ENCODE results near the gene ADAM19.

ADAM19 gene

DNA sequence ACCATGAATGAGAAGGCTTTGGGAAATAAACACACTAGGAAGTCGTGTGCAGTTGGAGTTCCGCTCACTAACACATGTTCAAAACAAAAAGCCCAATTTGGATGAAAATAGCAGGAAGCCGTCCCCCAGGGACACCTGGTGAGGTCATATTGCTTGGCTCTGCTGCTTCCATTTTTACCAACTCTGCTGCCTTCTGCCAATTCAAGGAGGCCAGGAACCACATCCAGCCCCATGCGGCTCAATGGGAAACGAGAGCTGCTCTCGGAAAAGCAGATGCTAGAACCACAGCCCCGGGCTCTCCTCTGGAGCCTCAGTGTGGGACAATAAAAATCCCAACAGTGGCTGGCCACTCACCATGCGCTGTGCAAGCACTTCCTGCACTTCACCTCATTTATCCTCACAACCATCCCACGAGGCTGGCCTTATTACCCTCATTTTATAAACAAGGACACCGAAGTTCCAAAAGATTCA lies 13.4 kb downstream of the ADAM19 start:
- no peak for DNase-seq

DNA sequence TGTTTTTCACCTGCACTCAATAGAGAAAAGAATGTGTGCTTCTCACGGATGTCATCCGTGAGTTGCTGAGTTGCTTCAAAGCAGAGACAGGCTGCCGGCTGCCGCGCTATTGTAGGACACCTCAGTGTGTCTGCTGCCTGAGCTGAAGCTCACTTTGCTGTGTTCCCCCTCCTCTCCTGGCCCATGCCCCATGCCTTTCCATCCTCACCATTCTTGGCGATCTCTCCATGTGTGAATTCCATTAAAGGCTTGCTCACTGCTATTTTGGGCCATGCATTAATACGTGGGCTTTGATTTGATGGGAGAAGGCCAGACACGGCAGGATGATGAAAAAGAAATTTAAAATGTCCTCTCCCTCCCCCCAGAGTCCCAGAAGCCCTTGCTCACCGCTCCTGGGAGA lies 14.5 kb downstream of the ADAM19 start:
- no peak for DNase-seq

DNA sequence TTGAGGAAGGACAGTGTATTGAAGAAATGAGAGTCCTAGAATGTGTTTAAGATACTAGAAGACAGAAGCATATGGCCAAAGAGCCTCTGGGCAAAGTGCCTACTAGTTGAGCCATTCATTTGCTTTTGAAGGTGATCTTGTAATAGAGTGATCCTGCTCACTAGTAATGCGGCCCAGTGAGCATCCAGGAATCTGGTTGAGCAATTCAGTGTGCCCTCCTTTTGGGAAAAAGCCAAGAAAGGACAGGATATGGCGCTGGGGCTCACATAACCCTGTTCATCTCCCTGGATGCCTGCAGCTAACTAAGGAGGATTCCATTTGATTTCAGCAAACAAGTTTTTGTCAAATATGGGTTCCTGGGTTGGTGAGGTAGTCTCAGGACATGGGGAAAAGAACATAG lies 16.3 kb downstream of the ADAM19 start:
- DNase-seq = no peak

DNA sequence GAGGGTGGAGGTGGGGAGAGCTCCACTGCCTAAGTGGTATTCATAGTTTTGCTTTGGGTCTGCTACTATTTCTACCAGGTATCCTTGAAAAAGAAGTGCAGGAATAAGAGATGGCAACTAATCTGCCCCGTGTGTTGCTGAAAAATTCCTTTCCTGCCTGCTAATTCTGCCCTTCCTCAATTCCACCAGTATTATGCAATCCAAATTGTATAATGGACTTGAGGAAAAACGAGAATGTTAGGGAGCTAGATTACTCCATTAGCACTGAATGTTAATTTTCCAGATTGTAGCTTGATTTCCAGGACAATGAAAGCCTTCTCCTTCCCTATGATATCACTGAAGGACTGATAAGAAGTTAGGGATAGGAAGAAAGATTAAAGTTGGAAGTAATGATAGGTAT lies 16.9 kb downstream of the ADAM19 start:
- no peak for DNase-seq

DNA sequence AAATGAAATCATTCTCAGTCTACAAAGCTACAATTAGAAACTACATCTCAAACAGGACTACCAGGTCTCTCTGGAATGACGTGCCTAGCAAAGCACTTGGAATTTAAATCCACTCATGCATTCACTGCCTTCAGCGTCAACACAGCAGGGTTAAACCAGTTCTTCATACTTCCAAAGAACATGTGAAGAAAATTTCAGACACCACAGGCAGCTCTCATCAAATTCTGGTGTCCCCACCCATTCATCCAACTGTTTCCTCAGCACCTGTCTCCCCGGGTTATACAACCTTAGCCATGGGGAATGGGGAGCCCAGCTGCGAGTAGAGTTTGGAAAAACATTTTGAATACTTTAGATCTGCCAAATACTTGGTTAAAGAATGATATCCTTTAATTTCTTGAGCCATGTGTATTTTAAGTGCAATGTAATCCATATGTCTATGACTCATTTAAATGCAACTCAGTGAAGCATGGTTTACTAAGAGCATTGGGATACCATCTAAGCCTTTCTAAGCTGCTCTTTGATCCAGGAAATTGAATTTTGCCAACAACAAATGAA lies 17.5 kb downstream of the ADAM19 start:
- no peak for DNase-seq

DNA sequence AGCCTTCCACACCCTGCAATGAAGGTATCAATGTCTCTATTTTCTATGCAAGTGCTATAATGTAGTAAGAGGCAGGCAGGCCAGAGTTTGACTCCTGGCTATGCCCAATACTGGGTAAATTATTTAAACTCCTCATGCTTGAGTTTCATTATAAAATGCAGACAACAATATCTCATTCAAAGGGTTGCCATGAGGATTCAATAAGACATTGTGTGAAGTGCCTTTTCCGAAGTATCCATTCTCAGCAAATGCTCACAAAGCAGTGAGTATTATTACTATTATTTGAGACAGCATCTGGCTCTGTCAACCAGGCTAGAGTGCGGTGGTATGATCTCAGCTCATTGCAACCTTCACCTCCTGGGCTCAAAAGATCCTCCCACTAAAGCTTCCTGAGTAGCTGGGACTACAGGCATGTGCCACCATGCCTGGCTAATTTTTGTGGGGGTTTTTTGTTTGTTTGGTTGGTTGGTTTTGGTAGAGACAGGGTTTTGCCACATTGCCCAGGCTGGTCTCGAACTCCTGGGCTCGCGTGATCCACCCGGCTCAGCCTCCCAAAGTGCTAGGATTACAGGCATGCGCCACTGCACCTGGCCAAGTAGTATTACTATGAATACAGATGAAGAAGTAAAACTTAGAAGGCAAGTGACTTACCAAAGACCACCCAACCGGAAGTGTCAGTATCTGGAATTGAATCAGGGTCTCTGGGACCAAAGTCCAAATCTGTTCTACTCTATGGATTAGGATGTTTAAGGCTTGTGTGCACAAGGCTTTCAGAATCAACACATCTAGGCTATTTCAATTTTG lies 18.8 kb downstream of the ADAM19 start:
- DNase-seq = no peak

DNA sequence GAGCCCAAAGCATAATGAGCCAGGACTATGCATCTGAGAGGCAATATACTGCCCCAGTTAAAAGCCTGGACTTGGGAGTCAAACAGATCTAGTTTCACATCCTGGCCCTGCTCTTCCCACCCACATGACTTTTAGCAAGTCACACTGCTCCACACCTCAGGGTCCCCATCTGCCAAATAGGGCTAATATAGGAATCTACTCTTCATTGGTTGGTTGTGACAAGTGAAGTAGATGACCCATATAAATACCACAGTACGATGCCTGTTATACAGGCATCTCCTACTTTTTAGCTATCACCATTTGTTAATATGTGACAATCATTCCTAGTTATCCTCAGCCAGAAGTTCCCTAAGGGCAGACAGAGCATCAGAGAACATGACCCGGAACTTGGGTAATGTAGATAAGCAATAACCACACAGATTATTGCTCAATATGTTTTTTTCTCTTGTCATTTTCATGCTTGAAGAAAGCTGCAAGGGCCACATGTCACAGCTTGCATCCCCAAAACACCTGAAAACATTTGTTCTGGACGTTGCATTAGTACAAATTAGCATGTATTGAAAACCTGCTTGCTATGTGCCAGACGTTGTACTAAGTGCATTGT lies 20.4 kb downstream of the ADAM19 start:
- DNase-seq = no peak

DNA sequence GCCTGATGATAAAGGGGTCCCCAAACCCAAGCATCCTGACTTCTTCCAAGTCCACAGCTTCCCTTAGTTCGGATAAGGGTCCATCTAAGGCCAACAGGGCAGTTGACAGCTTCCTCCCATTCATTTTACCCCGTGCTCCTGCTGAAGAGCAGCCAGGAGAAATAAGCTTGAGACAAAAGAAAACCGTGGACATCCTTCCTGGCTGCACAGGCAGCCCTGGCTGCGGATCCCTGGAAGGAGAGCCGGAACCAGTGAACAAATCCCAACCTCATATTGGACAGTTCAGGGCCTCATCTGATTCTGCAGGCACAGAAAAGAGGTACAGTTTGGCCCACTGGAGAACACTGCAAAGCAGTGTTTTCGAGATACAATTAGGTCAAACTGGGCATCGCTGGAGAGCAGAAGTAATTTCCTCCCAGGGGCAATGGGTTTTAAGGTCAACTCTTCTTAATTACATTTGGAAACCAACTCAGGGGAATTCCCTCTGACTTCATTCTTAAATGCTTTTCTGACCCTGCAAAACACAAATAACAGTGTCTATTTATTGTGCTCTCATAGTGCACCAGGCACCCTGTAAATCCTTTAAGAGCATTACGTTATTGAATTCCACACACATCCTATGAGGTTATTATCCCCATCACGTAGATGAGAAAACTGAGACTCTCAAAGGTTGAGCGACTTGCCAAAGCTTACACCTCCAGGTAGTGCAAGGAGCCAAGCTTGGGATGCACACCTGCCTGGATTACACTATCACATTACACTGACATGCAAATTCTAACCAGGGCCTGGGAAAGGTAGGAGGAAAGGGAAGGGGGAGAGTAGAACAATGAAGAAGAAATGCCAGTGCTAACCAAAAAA lies 21.2 kb downstream of the ADAM19 start:
- no peak for DNase-seq

DNA sequence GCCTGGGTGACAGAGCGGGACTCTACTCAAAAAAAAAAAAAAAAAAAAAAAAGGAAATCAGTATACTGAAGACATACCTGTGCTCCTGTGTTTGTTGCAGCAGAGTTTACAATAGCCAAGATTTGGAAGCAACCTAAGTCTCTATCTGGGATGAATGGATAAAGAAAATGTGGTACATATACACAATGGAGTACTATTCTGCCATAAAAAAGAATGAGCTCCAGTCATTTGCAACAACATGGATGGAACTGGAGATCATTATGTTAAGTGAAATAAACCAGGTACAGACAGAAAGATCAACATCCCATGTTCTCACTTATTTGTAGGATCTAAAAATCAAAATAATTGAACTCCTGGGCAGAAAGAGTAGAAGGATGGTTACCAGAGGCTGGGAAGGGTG lies 22.9 kb downstream of the ADAM19 start:
- no peak for DNase-seq

DNA sequence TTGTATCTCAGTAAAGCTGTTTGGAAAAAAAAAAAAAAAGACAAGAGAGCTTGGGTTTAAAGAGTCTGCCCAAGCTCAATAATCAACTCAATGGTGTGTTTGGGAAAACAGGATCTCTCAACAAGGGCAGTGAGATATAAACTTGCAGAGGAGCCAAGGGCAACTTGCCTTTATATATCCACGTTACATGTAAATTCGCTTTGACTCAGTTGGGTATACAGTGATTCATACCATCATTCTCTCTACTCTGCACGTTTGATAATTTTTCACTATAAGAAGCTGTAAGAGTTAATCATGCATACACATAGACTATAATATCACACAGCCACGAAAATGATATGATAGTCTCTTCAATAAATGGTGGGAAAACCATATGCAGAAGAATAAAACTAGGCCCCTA lies 24.9 kb downstream of the ADAM19 start:
- DNase-seq = no peak

DNA sequence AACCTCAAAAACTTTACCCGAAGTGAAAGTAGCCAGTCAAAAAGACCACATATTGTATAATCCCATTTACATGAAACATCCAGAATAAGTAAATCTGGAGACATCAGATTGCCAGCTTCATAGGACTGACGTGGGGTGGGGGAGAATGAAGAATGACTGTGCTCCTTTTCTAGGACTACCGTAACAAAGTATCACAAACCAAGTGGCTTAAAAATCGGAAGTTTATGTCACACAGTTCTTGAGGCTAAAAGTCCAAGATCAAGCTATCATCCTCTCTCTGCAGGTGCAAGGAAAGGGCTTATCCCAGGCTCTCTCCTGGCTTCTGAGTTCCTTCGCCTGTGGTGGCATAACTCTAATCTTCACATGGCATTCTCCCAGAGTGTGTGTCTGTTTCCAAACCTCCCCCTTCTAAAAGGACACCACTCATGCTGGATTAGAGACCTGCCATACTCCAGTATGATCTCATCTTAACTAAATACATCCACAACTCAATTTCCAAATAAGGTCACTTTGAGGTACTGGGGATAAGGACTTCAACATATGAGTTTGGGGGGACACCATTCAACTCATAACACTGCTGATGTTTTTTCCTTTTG lies 25.5 kb downstream of the ADAM19 start:
- no peak for DNase-seq

DNA sequence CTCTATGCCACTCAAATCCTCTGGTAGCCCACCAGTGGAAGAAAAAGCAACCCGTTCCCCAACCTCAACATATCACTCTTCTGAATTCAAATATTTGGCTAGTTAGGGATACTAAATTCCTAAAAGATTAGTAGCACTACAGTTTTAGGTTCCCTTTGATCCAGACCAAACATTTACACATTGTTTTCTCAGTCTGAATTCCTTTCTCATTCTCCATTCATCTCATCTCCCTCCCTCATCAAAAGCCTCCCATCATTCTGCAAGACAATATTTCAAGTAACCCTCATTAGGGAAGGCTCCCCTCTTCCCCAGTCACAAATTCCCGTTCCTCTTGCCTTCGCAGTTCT lies 26.3 kb downstream of the ADAM19 start:
- no peak for DNase-seq

DNA sequence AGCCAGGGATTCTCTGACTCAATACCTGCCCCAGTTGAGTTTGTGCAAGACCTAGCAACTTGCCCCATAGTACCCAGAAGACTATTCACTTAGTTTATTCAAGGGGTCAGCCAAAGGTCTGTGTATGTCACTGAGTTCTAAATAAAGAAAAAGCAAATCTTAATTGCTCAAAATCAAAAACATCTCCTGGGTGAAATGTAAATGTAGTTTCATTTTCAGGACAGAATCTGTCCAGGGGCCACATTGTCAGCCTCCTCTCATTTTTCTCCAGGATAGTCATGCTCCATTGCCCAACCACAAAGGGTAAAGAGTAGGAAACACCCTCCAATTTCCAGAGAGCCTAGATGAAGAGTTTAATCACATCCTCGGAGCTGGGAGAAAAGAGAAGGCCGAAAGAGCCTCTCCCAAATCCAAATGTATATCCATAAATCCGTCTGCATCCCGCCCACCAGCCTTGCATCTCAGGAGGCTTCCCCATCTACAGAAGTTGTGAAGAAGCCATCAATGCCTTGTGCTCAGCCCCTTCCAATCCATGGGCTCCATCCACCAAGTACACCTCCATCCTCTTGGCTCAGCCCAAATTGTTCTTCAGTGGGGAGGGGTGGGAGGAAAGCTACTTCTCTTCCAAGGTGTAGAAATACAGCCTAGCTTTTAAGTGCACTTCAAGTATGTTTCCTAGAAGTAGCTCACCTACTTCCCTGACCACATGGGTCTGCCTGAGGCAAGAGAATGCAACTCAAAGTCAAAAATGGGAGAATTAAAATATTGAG lies 26.9 kb downstream of the ADAM19 start:
- DNase-seq = no peak

DNA sequence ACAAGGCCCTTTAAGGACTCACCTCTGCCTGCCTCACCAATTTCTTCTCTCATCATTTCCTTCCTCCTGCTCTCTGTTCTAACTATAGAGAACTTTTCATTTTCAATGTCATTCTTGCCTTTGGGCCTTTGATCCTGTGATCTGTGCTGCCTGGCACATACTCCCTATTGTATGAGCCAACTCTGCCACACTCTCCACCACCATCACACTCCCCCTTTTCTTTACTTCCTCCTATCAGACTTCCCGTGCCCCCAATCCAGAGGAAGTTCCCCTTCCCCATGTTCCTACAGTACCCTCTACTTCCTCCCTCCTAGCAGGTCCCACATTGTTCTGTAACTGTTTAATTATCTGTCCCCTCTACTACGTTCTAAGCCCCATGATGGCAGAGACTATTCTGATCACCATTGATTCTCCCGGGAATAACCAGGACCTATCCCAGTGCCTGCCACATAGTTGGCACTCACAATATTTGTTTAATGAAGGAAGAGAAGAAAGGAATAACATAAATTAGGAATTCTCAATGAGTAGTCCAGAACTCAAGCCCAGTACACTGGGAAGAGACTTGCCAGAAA lies 27.5 kb downstream of the ADAM19 start:
- no peak for DNase-seq

DNA sequence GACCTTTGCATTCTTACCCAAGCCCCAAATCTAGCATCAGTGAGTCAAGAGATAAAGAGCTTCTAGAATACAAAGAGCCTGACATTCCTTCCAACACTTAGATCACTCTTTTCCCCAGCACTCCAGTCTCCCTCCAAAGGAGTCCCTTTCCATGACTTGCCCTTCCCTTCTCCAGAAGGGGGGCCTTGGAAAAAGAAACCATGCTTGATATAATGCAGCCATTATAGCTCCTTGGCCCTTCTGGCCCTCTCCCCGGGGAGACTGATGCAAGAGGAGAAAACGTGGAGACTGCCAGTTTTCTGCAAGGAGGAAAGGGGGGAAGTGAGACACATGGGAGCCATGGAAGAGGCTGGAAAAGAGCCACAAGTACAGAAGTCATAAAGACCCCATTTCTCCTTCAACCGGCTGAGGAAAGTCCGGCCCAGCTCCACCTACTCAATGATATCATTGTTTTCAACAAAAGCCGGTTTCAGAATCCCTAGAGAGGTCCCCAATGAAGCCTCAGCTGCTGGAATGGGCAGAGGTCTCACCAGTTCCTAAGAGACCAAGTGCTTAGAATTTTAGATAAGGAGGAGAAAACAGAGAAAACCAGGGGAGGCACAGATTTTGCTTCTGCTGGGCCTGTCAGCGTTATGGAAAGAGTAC lies 29.0 kb downstream of the ADAM19 start:
- DNase-seq = no peak

DNA sequence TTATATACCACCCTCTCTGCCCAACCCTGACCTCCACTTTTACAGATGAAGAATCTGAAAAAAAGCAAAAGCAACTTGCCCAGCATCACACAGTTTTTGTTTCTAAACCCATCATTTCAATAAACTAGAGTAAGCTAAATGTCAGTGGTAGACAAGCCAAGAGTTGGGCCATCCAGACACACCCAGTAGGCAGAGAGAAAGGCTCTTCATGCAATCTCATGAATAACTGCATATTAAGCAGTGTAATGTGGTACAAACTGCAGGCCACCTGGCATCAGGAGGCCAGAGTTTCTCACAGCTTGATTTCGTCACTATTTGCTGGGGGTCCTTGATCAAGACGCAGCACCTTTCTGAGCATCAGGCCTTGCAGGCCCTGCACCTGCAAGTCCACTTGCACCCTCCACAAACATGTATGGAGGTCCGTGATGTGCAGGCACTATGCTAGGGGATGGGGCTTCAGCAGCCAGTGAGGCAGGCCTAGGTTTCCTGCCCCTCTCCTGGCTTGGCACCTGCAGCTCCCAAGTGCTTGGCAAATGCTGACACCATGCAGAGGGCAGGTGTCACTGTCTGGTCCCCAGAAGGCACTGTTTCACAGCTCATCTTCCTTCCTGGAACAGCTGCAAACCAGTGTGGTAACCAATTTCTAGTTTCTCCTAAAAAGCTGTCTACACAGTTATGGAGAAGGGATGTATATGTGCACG lies 29.8 kb downstream of the ADAM19 start:
- DNase-seq = no peak

DNA sequence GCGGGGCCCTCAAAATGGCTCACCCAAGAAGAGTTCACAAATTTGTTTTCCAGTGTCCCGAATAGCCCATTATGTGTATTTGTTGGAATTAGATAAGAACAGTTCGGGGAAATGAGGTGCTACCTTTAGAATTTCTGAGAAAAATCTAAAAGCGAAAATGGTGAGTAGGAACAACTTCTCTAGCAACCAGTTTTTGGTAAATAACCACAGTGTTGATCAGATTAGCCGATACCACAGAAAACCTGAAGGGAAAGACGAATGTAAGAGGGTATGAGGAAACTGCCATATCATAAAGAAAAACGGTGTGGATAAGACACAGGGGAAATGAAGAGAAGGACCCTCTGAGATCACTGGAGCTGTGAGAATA lies 31.0 kb downstream of the ADAM19 start:
- DNase-seq = peak; percentile 68

DNA sequence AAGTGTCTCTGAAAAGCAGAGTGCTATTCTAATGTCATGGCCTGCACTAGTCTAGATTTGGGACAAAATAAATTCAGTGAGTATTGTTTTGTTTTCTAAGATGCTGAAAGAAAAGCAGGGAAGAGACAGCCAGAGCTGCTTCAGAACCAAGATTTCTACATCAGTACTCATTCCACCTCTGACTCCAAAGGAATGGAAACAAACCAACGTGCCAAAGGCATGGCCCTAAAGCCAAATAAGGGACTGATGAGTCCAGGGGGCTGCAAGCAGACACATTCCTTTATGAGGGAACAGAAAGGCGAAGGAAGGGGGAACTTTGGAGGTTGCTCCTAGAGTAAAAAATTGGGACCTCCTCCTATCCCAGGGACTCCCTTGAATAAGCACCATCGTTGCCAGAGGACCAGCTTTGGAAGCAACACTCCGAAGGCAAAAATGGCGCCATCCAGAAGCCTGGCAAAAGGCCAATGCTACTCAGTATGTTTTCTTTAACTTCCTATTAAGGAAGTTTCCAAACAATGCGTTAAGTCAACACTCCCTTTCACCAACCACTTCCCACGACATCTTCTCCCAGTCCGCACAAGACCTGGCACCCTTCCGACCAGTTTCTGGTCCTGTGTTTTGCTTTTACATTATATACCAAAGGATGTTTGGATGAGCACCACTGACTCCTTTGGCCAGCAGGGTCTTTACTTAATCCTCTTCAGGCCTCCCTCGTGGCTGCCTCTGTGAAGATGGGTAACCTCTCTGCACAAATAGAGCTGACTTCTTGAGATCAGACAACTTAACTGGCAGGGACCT lies 31.6 kb downstream of the ADAM19 start:
- DNase-seq = peak; percentile 19

DNA sequence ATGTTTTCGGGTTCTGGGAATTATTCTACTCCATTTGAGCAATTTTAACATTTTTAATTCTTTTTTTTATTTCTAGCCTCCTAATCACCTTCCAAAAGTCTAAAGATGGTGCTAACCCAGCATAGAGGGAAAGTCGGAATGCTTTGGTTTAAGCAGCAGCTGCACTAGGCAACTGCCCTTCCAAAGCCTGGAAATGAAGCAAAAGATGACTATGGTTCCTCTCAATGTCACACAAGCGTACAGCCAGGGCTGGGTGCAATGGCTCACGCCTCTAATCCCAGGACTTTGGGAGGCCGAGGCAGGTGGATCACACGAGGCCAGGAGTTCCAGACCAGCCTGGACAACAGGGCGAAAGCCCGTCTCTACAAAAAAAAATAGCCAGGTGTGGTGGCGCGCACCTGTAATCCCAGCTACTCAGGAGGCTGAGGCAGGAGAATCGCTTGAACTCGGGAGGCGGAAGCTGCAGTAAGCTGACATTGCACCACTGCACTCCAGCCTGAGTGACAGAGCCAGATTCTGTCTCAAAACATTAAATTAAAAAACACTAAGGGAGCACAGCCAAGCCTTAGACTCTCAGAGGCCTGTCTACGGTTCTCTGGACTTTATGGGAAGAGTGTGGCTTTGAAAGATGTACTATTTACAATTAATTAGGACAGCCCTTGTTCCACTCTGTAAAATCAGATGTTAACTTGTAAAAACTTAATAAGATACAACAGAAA lies 33.1 kb downstream of the ADAM19 start:
- DNase-seq = no peak

Measured in CD4-positive, alpha-beta T cell treated with Interleukin-10 for 1 hour (primary cell).